ENCODE results near the gene LAMTOR4.

LAMTOR4 gene

DNA sequence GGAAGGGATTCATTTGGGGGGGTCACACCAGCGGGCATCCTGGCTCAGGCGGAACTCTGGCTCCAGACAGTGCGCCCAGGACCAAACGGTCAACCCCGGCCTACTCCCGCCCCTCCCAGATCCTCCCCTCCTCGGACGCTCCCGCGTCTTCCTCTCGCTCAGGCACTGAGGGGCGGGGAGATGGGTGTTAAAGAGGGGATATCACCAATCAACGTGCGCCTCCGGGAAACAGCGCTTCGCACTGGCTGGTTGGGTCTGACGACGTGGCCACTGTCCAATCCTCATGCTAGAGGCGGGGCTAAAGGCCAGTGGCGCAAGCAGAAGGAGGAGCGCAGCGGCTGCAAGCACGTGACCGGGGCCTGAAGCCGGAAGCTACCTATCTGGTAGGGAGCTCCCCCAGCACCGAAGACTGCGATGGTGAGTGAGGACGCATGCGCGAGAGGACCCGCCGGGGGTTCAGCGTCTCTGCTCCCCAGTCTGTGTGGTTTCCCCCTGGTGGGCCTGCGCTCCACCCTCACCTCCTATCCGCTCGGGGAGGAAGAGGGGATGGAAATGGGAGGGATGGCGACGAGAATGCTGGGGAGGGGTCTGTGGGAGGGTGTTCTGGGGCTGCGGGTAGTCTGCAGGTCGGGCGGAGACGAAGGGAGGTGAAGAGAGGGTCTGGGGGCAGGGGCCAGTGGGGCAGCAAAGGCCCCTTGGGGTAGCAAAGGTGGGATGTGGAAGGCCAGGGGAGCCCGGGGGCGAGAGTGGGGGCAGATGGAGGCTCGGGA is at the start of gene LAMTOR4:
LAMTOR4 (plus strand) TSS at position 360 of the 770 bp plus-strand sequence; CDS start at position 415, 55 bp downstream.
- DNase-seq (ENCODE audit: low read depth) = peak; percentile 95

DNA sequence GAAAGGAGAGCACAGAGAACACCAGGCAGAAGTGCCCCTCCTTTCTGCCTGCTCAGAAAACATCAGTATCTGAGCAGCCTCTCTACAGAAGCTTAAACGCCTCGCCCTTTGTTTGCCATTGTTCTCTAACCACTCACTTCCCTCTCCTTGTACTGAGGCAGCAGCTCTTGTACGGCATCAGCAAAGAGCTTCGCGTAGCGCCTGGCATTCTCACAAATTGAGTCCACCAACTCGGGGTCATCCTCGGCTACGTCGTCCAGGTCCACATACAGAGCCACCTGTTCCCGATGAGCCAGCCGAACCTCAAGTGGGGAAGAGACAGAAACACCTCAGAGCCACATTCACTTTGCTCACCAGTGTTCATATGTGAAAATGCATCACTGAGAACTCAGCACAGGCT is 49.3 kb upstream of the LAMTOR4 start:
- DNase-seq (ENCODE audit: low read depth) = no peak

DNA sequence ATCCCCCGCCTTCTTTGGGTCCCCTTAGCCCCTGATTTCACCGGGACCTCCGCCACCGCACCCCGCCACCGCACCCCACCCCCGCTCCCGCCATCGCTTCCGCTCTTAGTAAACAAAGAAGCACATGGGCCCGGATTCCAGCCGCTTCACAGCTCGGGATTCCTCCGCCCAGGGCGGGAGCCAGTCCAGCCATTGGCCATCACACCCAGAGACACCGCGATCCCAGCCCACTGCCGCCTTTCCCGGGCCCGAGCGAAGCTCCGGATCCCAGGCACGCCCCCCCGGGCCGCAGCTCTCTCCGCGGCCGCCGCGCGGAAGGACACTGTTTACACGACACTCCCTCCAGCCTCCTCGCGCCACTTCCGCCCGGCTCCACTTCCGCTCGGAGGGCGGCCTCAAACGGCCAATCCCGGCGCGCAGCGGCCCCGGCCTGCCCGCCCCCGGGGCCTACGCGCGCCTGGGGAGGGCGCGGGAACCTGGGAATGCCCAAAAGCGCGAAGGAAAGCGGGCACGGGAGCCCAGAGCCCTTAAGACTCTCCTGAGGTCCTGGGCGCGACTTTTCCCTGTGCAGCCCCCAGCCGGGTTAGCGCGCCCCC is 48.2 kb upstream of the LAMTOR4 start:
- peak; percentile 81 for DNase-seq (ENCODE audit: low read depth)

DNA sequence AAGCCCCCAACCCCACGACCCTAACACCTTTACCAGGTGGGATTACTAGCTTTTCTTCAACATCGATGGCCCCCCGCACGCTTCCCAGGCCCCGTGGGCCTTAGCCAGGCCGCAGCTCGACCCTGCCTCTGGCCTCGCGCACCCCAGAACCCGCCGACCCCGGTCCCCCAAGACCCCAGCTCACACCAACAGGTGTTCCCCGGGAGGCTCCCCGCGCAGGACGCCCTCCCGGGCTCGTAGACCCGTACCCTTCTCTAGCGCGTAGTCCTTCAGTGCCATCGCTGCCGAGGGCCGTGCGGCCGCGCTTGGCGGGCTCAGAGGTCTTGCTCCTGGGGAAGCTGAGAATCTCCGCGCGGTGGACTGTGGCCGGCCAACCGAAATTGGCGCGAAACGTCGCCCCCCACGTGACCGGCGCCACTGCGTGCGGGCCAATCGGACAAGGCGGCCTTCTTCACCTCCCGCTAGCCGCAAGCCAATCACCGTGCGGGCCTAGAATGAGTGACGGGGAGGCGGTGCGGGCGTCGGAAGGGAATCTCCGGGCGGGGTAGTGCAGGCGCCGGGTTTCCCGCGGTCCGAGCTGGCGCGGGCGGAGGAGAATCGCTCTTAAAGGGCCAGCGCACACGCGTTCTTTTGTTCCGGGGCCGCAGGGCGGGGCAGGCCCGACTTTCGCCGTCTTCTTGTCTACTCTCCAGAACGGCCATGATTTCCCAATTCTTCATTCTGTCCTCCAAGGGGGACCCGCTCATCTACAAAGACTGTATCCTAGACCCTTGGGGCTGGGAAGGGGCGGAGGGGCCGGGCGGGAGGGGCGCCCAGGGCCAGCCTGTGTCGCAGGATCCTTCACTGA is 47.5 kb upstream of the LAMTOR4 start, which contains the start of the genes AP4M1 and MCM7:
AP4M1 (plus strand) TSS at position 628 of the 847 bp plus-strand sequence; CDS start at position 700, 72 bp downstream.
MCM7 (minus strand) TSS at position 382 of the 847 bp plus-strand sequence; CDS start at position 279, 103 bp downstream.
- DNase-seq (ENCODE audit: low read depth) = peak; percentile 98

DNA sequence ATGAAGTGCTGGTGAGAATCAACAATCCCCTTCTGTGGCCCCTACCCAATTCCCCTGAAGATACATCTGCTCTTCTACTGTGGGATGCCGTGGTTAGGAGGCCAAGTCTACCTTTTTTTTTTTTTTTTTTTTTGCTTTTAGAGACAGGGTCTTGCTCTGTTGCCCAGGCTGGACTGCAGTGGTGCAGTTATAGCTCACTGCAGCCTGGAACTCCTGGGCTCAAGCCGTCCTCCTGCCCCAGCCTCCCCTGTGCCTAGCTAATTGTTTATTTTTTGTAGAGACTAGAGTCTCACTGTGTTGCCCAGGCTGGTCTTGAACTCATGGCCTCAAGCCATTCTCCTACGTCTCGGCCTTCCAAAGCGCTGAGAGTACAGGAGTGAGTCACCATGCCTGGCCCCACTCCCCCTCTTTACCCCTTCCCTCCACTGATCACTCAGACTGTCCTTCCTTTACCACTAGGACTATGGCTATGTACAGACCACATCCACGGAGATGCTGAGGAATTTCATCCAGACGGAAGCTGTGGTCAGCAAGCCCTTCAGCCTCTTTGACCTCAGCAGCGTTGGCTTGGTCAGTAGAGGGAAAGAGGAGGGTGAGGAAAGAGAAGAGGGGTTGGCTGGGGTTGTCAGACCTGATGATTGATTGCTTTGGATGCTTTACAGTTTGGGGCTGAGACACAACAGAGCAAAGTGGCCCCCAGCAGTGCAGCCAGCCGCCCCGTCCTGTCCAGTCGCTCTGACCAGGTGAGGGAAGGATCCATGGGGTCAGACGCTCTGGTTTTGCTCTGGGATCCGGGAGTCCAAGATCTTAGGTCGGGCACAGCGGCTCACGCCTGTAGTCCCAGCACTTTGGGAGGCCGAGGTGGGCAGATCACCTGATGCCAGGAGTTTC is 45.5 kb upstream of the LAMTOR4 start:
- no peak for DNase-seq (ENCODE audit: low read depth)

DNA sequence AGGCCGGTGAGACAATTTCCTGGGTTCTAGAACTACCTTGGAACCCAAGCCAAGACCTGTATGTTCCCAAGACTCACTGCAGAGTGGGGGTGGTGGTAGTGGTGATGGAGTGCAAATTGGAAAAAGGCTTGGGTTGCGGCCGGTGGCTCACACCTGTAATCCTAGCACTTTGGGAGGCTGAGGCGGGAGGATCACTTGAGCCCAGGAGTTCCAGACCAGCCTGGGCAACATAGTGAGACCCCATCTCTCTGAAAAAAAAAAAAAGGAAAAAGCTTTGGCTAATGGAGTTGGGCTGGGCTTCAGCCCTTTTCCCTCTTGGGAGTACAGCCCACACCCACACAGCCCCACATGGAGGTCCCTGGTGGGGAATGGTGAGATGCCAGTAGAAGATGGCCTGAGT is 43.2 kb upstream of the LAMTOR4 start:
- DNase-seq (ENCODE audit: low read depth) = no peak

DNA sequence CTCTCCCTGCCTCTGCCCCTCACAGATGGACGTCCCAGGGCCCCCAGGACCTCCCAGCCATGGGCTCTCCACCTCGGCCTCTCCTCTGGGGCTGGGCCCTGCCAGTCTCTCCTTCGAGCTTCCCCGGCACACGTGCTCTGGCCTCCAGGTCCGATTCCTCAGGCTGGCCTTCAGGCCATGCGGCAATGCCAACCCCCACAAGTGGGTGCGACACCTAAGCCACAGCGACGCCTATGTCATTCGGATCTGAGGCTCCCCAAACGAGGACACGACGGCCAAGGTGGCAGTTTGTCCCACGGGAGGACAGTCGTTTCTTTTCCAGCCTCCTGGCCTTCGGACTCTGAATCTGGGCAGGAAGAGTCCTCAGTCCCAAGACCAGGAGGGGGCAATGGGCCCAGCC is 42.1 kb upstream of the LAMTOR4 start:
- no peak for DNase-seq (ENCODE audit: low read depth)

DNA sequence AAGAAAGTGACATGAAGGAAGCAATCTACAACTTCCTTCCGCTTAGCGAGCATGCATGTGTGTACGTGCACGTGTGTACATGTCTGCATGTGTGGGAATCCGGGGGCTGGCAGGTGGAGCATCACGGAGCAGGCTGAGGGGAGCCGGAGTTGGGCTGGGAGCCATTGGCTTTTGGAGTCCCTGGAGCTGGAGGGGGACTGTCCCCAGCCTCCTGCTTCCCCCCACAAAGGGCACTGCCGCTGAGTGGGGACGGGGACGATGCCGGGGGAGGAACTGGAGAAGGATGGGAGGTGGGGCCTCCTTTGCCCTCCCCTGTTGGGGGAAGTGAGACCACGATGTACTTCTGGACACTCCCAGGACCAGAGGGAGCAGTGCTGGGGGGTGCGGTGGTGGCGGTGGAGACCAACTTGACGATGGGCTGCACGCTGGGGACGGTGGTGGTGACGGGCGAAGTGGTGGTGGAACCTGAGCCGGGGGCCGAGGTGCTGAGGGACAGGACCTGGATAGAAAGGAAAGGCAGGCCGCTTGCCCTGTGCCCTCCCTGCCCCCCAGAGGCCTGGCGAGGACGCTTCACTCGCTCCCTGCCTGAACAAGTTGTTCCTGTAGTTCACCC is 41.5 kb upstream of the LAMTOR4 start:
- DNase-seq (ENCODE audit: low read depth) = no peak

DNA sequence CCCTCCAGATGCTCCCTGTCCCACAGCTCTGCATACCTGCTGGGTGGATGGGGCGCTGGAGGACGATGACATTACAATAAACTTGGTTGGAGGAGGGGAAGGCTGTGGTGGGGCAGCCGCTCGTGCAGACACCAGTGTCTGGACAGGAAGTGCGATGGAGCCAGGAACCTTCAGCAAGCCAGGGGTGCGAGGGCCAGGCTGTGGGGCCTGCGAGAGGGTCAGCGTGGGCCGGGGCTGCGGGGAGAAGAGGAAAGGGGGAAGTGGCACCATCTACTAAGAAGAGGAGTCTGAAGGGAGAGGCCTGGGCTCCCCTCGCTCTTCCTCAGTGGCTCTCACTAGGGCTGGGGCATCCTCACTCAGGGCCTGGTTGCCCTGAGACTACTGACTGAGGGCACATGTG is 40.8 kb upstream of the LAMTOR4 start:
- no peak for DNase-seq (ENCODE audit: low read depth)

DNA sequence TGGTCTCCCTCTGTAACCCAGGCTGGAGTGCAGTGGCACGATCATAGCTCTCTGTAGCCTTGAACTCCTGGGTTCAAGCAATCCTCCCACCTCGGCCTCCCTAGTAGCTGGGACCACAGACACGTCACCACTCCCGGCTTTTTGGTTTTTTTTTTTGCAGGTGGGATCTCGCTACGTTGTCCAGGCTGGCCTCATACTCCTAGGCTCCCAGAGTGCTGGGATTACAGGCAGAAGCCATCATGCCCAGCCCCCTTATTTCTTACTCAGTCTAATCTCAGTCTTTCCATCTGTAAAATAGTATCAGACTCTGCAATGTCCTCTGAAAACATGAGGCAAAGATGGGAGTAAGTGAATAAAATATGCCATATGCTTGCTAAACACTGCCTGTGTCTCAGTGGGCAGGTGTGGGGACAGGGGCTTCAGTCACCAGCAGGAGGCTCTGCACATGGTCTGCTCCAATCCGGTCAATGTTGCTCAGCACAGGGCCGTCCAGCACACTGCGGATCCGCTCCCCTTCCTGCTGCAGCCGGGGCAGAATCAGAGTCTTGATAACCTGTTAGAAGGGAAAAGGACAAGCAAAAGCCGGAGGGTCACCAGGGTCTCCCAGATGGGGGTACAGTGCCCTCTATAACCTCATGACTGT is 39.1 kb upstream of the LAMTOR4 start:
- DNase-seq (ENCODE audit: low read depth) = no peak

DNA sequence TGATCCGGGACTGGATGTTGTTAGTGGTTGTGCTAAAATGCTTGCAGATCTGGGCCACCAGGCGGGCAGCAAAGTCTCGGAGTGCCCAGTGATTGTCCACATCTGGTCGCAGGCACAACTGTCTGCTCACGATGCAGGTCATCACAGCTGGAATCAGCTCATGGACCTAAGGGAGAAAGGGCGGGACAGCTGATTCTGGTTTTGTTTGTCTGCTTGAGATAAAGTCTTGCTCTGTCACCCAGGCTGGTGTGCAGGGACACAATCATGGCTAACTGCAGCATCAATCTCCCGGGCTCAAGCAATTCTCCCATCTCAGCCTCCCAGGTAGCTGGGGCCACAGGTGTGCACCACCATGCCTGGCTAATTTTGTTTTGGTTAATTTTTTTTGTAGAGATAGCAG is 37.6 kb upstream of the LAMTOR4 start:
- no peak for DNase-seq (ENCODE audit: low read depth)

DNA sequence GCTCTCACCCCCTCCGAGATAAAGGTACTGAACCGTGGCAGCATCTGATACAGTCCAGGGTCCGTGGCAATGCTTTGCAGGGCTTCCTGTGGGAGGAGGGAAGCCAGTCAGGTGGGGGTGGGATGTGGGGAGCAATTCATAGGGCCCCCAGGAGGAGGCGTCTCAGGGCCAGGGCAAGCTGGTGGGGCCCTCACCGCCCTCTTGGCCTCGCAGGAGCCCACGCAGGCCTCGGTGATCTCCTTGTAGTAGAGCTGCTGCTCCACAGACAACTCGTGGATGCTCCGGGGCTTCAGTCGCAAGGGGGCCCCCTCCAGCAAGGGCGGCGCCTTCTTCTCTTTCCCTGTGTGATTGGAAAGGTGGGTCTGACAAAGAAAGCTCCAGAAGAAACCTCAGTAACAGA is 36.8 kb upstream of the LAMTOR4 start:
- DNase-seq (ENCODE audit: low read depth) = no peak

DNA sequence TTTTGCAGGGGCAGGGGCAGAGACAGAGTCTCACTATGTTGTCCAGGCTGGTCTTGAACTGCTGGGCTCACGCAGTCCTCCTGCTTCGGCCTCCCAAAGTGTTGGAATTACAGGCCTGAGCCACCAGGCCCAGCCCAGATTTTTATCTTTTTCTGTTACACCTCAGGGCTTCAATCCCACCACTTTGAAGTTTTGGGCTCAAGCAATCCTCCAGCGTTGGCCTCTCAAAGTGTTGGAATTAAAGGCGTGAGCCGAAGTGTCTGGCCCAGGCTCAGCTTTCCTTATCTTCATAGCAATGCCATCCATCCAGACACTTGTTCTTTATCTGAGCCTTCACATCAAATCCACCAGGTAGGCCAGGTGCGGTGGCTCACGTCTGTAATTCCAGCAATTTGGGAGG is 33.7 kb upstream of the LAMTOR4 start:
- DNase-seq (ENCODE audit: low read depth) = no peak

DNA sequence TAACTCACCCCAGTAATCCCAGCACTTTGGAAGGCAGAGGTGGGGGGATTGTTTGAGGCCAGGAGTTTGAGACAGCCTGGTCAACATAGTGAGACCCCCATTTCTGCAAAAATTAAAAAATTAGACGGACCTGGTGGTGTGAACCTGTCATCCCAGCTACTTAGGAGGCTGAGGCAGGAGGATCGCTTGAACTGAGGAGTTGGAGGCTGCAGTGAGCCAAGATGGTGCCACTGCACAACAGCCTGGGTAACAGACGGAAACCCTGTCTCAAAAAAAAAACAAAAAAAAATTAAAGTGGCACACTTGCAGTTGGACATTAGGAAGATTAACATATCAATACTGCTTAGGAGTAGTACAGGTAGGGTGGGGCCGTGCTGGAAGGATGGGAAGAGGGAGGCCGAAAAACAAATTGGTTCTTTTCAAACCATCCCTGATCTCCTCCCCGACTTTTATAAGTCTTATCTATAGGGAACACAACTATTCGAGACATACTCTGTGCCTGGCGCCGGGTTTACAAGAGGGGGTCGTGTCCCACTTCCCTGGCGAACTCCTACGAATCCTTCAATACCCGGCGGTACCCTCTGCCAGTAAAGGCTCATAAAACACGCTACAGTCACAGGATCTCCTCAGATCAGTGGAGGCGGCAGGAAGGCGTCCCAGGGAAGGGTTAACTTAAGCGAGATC is 30.2 kb upstream of the LAMTOR4 start:
- no peak for DNase-seq (ENCODE audit: low read depth)

DNA sequence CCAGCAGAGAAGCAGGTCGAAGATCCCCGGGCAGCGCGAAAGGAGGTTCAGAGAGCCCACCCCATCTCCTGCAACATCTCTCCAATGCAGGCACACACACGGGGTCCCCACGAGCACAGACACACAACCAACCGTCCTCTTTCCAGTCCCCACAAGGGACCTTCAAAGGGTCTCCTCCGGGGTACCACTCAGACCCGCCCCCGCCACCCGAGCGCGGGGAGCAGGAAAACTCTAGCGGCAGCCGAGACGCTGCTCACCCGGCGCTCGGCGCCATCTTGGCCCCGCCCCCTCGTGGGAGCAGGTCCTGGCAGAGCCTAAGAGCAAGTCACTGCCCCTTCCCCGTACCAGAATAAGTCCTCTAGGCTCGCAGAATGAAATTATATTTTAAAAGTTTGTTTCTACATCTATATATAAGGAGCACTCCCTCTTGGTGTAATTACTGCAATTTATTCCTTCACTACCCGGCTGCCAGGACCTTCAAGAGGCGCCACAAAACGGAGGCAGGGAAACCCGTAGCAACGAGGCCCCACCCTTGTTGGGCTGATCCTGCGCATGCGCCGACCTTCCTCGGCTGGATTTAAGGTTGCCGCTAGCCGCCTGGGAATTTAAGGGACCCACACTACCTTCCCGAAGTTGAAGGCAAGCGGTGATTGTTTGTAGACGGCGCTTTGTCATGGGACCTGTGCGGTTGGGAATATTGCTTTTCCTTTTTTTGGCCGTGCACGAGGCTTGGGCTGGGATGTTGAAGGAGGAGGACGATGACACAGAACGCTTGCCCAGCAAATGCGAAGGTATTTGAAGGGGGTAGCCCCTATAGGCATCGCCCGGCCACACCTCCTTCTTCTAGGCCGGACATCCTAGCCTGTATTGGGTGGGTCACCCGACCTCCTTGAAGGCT is 29.4 kb upstream of the LAMTOR4 start, which contains the start of the genes CNPY4 and TAF6:
CNPY4 (plus strand) TSS at position 563 of the 898 bp plus-strand sequence; CDS start at position 674, 111 bp downstream.
TAF6 (minus strand) TSS at position 287 of the 898 bp plus-strand sequence. CDS start 5,149 bp downstream, outside the sequence.
- peak; percentile 94 for DNase-seq (ENCODE audit: low read depth)

DNA sequence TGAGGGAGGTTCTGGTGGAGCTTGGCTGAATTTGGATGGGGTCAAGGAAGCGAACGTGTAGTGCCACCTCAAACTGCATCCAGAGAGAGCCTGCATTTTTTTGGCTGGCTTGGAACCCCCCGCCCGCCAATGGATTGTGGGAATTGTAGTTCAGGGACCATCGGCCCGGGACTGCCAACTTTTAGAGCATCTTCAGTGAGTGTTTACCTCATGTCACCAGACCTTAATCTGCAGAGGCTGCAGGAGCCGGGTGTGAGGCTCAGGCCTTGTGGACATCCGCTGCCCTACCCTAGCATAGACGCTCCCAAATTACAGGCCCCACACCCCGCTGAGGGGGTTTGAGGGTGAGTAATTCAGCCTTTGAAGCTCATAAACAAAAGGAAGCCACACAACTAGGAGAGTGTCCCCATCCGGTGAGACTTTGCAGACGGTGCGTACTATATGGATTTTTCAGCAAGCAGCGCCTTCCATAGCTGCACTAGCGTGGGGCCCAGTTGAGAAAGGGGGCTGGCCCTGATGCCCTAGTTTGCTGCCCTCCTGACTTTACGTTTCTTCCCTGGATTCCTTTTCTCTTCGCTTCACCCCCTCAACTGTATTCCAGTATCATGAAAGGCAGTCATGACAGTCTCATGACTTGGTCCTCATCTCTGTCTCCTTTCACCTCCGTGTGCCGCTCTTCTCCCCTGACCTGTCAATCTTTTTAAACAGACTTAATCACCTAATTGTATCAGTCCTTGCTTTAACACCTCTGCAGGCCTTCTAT is 28.6 kb upstream of the LAMTOR4 start:
- peak; percentile 48 for DNase-seq (ENCODE audit: low read depth)

DNA sequence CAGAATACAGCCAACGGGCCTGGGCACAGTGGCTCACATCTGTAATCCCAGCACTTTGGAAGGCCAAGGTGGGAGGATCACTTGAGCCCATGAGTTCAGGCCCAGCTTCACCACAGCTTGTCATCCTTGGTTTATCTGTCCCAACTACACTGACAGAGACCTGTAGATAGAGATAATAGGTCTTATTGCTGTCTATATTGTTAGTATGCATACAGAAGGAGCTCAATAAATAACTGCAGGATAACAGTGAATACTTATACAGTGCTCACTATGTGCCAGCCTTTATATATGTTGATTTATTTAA is 28.0 kb upstream of the LAMTOR4 start:
- DNase-seq (ENCODE audit: low read depth) = no peak

DNA sequence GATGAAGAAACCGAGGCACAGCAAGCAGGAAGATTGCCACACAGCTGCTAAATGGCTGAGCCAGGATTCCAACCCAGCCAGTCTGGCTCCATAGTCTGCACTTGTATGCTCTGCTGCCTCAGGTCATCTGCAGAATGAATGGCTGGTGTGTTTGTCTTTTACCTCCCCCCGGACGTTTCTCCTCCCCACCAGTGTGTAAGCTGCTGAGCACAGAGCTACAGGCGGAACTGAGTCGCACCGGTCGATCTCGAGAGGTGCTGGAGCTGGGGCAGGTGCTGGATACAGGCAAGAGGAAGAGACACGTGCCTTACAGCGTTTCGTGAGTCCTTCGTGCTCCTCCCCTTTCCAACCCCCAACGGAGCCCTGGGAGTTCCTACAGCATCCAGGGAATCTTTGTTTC is 26.7 kb upstream of the LAMTOR4 start:
- DNase-seq (ENCODE audit: low read depth) = no peak
